ENCODE data around the gene FAM110D. TPM values are rescaled to one million over a fixed set of nuclear protein-coding genes. Genes with fewer than 3 reads are reported as not detected.

FAM110D gene
- total RNA-seq, 1 donor from 2014 or later: 1.0 TPM

GRCh38 chr1:26130695-26131094 is 28.2 kb upstream of the FAM110D start:
- Histone ChIP-seq H3K36me3 (ENCODE audit: control insufficient read depth in 3 of 3, insufficient read depth in 3 of 3, low read length in 3 of 3) (no peaks in the 10 kb centered on the region), H3K4me3 (ENCODE audit: low read length in 3 of 3) (no peak overlapping the region), H3K27me3 (ENCODE audit: control insufficient read depth in 3 of 3, insufficient read depth in 3 of 3, low read length in 3 of 3) (no peaks in the 10 kb centered on the region), H3K4me1 (ENCODE audit: control insufficient read depth in 3 of 3, insufficient read depth in 3 of 3, low read length in 3 of 3) (peaks cover 7 to 19% (median 11%) of the 10 kb centered on the region in 3 donors), H3K9me3 (ENCODE audit: control insufficient read depth in 3 of 3, low read length in 3 of 3) (no peaks in the 10 kb centered on the region), H3K9ac (ENCODE audit: low read depth in 1 of 3, low read length in 3 of 3) (no peak overlapping the region), H3K27ac (ENCODE audit: low read depth, low read length) (no peak overlapping the region)

GRCh38 chr1:26132128-26132833 is 26.6 kb upstream of the FAM110D start:
- H3K27me3 ChIP-seq (ENCODE audit: control insufficient read depth in 3 of 3, insufficient read depth in 3 of 3, low read length in 3 of 3): no peaks in the 10 kb centered on the region
- H3K9me3 ChIP-seq (ENCODE audit: control insufficient read depth in 3 of 3, low read length in 3 of 3): no peaks in the 10 kb centered on the region
- H3K4me1 ChIP-seq (ENCODE audit: control insufficient read depth in 3 of 3, insufficient read depth in 3 of 3, low read length in 3 of 3): peaks cover 7 to 18% (median 10%) of the 10 kb centered on the region in 3 donors
- H3K36me3 ChIP-seq (ENCODE audit: control insufficient read depth in 3 of 3, insufficient read depth in 3 of 3, low read length in 3 of 3): no peaks in the 10 kb centered on the region
- H3K27ac ChIP-seq (ENCODE audit: low read depth, low read length): no peak overlapping the region
- no peak overlapping the region for H3K4me3 ChIP-seq (ENCODE audit: low read length in 3 of 3)
- no peak overlapping the region for H3K9ac ChIP-seq (ENCODE audit: low read depth in 1 of 3, low read length in 3 of 3)

DNA sequence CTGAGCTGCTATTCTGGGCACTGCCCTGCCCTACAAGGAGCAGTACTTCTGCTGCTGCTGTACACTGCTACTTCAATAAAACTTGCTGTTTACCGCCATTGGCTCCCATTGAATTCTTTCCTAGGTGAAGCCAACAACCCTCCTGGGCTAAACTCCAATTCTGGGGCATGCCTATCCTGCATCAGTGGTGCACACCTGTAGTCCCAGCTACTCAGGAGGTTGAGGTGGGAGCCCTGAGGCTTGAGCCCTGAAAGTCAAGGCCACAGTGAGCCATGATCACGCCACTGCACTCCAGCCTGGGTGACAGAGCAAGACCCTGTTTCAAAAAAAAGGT is 26.1 kb upstream of the FAM110D start:
- Histone ChIP-seq H3K4me3 (ENCODE audit: low read length in 3 of 3) (no peak overlapping the region), H3K36me3 (ENCODE audit: control insufficient read depth in 3 of 3, insufficient read depth in 3 of 3, low read length in 3 of 3) (no peaks in the 10 kb centered on the region), H3K4me1 (ENCODE audit: control insufficient read depth in 3 of 3, insufficient read depth in 3 of 3, low read length in 3 of 3) (peaks cover 6 to 13% (median 6%) of the 10 kb centered on the region in 3 donors), H3K9me3 (ENCODE audit: control insufficient read depth in 3 of 3, low read length in 3 of 3) (no peaks in the 10 kb centered on the region), H3K27ac (ENCODE audit: low read depth, low read length) (no peak overlapping the region), H3K27me3 (ENCODE audit: control insufficient read depth in 3 of 3, insufficient read depth in 3 of 3, low read length in 3 of 3) (no peaks in the 10 kb centered on the region), H3K9ac (ENCODE audit: low read depth in 1 of 3, low read length in 3 of 3) (no peak overlapping the region)

DNA sequence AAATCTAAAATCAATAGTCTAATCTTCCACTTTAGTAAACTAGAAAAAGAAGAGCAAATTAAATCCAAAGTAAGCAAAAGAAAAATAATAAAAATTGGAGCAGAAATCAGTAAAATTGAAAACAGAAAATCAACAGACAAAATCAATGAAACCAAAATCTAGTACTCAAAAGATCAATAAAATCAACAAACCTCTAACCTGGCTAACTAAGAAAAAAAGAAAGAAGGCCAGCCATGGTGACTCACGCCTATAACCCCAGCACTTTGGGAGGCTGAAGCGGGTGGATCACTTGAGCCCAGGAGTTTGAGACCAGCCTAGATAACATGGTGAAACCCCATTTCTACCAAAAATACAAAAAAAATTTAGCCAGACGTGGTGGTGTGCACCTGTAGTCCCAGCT is 24.4 kb upstream of the FAM110D start:
- peaks cover 0 to 3% (median 0%) of the 10 kb centered on the region in 3 donors for H3K4me1 ChIP-seq (ENCODE audit: control insufficient read depth in 3 of 3, insufficient read depth in 3 of 3, low read length in 3 of 3)

GRCh38 chr1:26138974-26139558 is 19.8 kb upstream of the FAM110D start:
- no peak overlapping the region for H3K9ac ChIP-seq (ENCODE audit: low read depth in 1 of 3, low read length in 3 of 3)
- no peak overlapping the region for H3K4me3 ChIP-seq (ENCODE audit: low read length in 3 of 3)
- no peaks in the 10 kb centered on the region for H3K36me3 ChIP-seq (ENCODE audit: control insufficient read depth in 3 of 3, insufficient read depth in 3 of 3, low read length in 3 of 3)
- no peak overlapping the region for H3K27ac ChIP-seq (ENCODE audit: low read depth, low read length)
- no peaks in the 10 kb centered on the region for H3K27me3 ChIP-seq (ENCODE audit: control insufficient read depth in 3 of 3, insufficient read depth in 3 of 3, low read length in 3 of 3)
- no peaks in the 10 kb centered on the region for H3K4me1 ChIP-seq (ENCODE audit: control insufficient read depth in 3 of 3, insufficient read depth in 3 of 3, low read length in 3 of 3)
- H3K9me3 ChIP-seq (ENCODE audit: control insufficient read depth in 3 of 3, low read length in 3 of 3): no peaks in the 10 kb centered on the region

More for the DNA sequence above, 24.4 kb upstream of the FAM110D start:
- H3K27me3 ChIP-seq (ENCODE audit: control insufficient read depth in 3 of 3, insufficient read depth in 3 of 3, low read length in 3 of 3): no peaks in the 10 kb centered on the region
- H3K36me3 ChIP-seq (ENCODE audit: control insufficient read depth in 3 of 3, insufficient read depth in 3 of 3, low read length in 3 of 3): no peaks in the 10 kb centered on the region
- no peaks in the 10 kb centered on the region for H3K9me3 ChIP-seq (ENCODE audit: control insufficient read depth in 3 of 3, low read length in 3 of 3)
- H3K9ac ChIP-seq (ENCODE audit: low read depth in 1 of 3, low read length in 3 of 3): no peak overlapping the region
- H3K27ac ChIP-seq (ENCODE audit: low read depth, low read length): no peak overlapping the region
- no peak overlapping the region for H3K4me3 ChIP-seq (ENCODE audit: low read length in 3 of 3)

GRCh38 chr1:26142159-26142558 is 16.7 kb upstream of the FAM110D start:
- no peak overlapping the region for H3K27ac ChIP-seq (ENCODE audit: low read depth, low read length)
- peaks cover 0 to 5% (median 0%) of the 10 kb centered on the region in 3 donors for H3K27me3 ChIP-seq (ENCODE audit: control insufficient read depth in 3 of 3, insufficient read depth in 3 of 3, low read length in 3 of 3)
- no peaks in the 10 kb centered on the region for H3K9me3 ChIP-seq (ENCODE audit: control insufficient read depth in 3 of 3, low read length in 3 of 3)
- no peak overlapping the region for H3K4me3 ChIP-seq (ENCODE audit: low read length in 3 of 3)
- peaks cover 2 to 4% (median 3%) of the 10 kb centered on the region in 3 donors for H3K4me1 ChIP-seq (ENCODE audit: control insufficient read depth in 3 of 3, insufficient read depth in 3 of 3, low read length in 3 of 3)
- H3K36me3 ChIP-seq (ENCODE audit: control insufficient read depth in 3 of 3, insufficient read depth in 3 of 3, low read length in 3 of 3): no peaks in the 10 kb centered on the region
- H3K9ac ChIP-seq (ENCODE audit: low read depth in 1 of 3, low read length in 3 of 3): no peak overlapping the region

DNA sequence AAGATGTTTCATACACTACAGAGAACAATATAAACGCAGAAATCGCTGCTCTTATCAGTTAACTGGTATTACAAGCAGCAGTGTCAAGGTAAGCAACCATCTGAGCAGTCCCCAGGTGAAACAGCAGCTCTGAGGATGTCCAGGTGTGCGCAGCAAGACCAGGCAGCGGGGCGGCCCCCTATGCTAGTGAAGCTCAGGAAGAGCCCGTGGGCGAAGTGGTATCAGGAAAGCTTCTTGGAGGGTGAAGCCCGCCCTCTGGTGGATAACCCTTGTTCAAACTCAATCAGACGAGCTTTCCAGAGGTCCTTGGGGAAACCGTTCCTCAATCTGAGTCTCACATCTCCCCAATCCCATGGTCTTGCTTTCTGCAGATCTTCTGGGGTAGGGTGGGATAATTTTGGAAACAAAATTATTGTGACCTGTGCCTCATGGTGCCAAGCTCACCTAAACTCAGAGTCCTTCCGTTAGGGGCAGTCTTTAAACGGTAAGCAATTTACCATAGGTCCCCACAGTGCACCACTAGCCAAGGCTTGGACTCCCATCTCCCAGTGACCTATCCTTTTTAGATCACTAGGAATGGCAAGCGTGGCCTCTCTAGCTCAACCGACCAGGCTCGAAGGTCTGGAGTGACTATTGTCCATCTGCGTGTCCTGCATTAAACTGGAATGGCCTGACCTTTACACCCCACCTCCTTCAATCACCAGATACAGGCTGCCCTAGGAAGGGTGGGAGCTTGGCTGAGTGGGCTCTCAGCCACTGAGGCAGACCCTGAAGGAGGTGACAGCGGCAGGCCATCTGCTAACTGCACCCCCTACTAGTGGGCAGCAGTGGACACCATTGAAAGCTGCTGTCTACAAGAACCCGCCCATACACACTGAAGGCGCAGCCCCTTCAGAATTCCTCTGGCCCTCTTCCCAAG is 13.6 kb upstream of the FAM110D start:
- H3K4me3 ChIP-seq (ENCODE audit: low read length in 3 of 3): no peak overlapping the region
- peaks cover 0 to 5% (median 0%) of the 10 kb centered on the region in 3 donors for H3K27me3 ChIP-seq (ENCODE audit: control insufficient read depth in 3 of 3, insufficient read depth in 3 of 3, low read length in 3 of 3)
- peak overlapping the region in 1 of 3 donors; percentile 10 for H3K9ac ChIP-seq (ENCODE audit: low read depth in 1 of 3, low read length in 3 of 3)
- no peaks in the 10 kb centered on the region for H3K9me3 ChIP-seq (ENCODE audit: control insufficient read depth in 3 of 3, low read length in 3 of 3)
- peaks cover 2 to 4% (median 3%) of the 10 kb centered on the region in 3 donors for H3K4me1 ChIP-seq (ENCODE audit: control insufficient read depth in 3 of 3, insufficient read depth in 3 of 3, low read length in 3 of 3)
- H3K27ac ChIP-seq (ENCODE audit: low read depth, low read length): no peak overlapping the region
- H3K36me3 ChIP-seq (ENCODE audit: control insufficient read depth in 3 of 3, insufficient read depth in 3 of 3, low read length in 3 of 3): no peaks in the 10 kb centered on the region

DNA sequence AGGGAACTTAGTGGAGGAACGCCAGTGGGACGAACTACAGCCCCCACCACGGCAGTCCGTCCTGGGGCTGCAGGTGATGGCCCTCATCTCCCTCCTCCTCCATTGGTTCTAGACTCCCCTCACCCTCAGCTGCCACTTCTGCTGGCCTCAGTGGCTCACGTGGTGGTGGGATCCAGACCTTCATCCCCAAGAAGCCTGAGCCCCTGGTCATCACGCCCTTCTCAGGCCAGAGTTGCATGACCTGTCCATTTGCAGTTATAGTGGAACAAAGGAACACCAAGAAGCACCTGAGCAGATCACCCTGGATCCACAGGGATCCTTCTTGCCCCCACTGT is 13.0 kb upstream of the FAM110D start:
- H3K9me3 ChIP-seq (ENCODE audit: control insufficient read depth in 3 of 3, low read length in 3 of 3): no peaks in the 10 kb centered on the region
- H3K27ac ChIP-seq (ENCODE audit: low read depth, low read length): no peak overlapping the region
- peaks cover 2 to 4% (median 3%) of the 10 kb centered on the region in 3 donors for H3K4me1 ChIP-seq (ENCODE audit: control insufficient read depth in 3 of 3, insufficient read depth in 3 of 3, low read length in 3 of 3)
- peaks cover 0 to 5% (median 0%) of the 10 kb centered on the region in 3 donors for H3K27me3 ChIP-seq (ENCODE audit: control insufficient read depth in 3 of 3, insufficient read depth in 3 of 3, low read length in 3 of 3)
- H3K36me3 ChIP-seq (ENCODE audit: control insufficient read depth in 3 of 3, insufficient read depth in 3 of 3, low read length in 3 of 3): no peaks in the 10 kb centered on the region
- H3K4me3 ChIP-seq (ENCODE audit: low read length in 3 of 3): no peak overlapping the region
- no peak overlapping the region for H3K9ac ChIP-seq (ENCODE audit: low read depth in 1 of 3, low read length in 3 of 3)

GRCh38 chr1:26148887-26149286 is 10.0 kb upstream of the FAM110D start:
- no peaks in the 10 kb centered on the region for H3K9me3 ChIP-seq (ENCODE audit: control insufficient read depth in 3 of 3, low read length in 3 of 3)
- no peak overlapping the region for H3K9ac ChIP-seq (ENCODE audit: low read depth in 1 of 3, low read length in 3 of 3)
- H3K27me3 ChIP-seq (ENCODE audit: control insufficient read depth in 3 of 3, insufficient read depth in 3 of 3, low read length in 3 of 3): peaks cover 0 to 5% (median 0%) of the 10 kb centered on the region in 3 donors
- peaks cover 2 to 4% (median 3%) of the 10 kb centered on the region in 3 donors for H3K4me1 ChIP-seq (ENCODE audit: control insufficient read depth in 3 of 3, insufficient read depth in 3 of 3, low read length in 3 of 3)
- H3K36me3 ChIP-seq (ENCODE audit: control insufficient read depth in 3 of 3, insufficient read depth in 3 of 3, low read length in 3 of 3): no peaks in the 10 kb centered on the region
- H3K27ac ChIP-seq (ENCODE audit: low read depth, low read length): no peak overlapping the region
- no peak overlapping the region for H3K4me3 ChIP-seq (ENCODE audit: low read length in 3 of 3)

Measured in skeletal muscle tissue (tissue), 4 donors.